ENCODE results near the gene PCDHGC5.

Gene PCDHGC5

DNA sequence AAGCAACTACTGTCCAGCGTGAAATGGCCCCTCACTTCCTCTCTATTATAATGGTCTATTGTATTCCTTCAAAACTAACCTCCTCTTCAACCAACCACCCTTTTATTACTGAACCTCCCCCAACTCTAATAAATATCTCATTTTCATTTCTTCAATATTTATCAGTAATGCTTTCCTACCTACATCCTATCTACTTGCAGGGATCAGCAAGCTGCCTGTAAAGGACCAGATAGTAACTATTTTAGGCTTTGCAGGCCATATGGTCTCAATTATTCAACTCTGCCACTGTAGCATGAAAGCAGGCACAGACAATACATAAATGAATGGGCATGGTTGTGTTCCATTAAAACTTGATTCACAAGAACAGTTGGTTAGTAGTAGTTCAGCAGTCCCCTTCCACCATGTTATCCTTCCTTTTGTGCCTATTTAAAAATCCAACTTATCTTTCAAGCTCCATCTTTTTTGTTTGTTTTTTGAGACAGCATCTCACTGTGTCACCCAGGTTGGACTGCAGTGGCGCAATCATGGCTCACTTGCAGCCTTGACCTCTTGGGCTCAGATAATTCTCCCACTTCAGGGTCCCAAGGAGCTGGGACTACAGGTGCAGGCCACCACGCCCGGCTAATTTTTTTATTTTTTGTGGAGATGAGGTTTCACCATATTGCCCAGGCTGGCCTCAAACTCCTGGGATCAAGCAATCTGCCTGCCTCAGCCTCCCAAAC lies 45.8 kb downstream of the PCDHGC5 start:
- DNase-seq, result no peak

Data from NCI-H1105 treated with DMSO at 0.1 percent for 48 hours (cell line).